Measurements from ENCODE around the gene ADAMTS12.

Gene ADAMTS12

GRCh38 chr5:33738097-33738496 lies 153.7 kb downstream of the ADAMTS12 start:
- Histone ChIP-seq H3K18ac (ENCODE audit: low read length) (no peak overlapping the region), H3K36me3 (replicated peaks in 1 of 2; ENCODE audit: control insufficient read depth in 2 of 2, insufficient read depth in 2 of 2, low read length in 2 of 2) (peaks cover 4 to 25% of the 10 kb centered on the region in 2 donors), H3K27ac (replicated peaks; ENCODE audit: low read length) (no peak overlapping the region), H3K4me1 (ENCODE audit: control insufficient read depth in 2 of 2, insufficient read depth in 1 of 2, low read depth in 1 of 2, low read length in 2 of 2) (peaks cover 9 to 14% of the 10 kb centered on the region in 2 donors), H3K9ac (ENCODE audit: low read depth, low read length, poor library complexity) (no peak overlapping the region), H2BK12ac (ENCODE audit: low read length) (no peak overlapping the region), H3K27me3 (ENCODE audit: control insufficient read depth in 3 of 3, insufficient read depth in 3 of 3, low read depth in 1 of 3, low read length in 3 of 3) (peaks cover 0 to 2% (median 0%) of the 10 kb centered on the region in 3 experiments), H2BK5ac (ENCODE audit: low read length) (no peak overlapping the region), H4K8ac (ENCODE audit: low read depth, low read length) (no peak overlapping the region), H3K4me2 (ENCODE audit: insufficient read depth, low read length, poor library complexity, severe bottlenecking) (no peak overlapping the region), H2AK5ac (ENCODE audit: low read depth, low read length) (no peak overlapping the region), H3K4ac (ENCODE audit: low read length) (no peak overlapping the region), H3K23ac (ENCODE audit: low read depth, low read length, poor library complexity) (no peak overlapping the region), H2BK120ac (ENCODE audit: low read depth, low read length) (no peak overlapping the region), H4K91ac (ENCODE audit: low read depth, low read length, poor library complexity) (no peak overlapping the region), H3K9me3 (replicated peaks in 1 of 2; ENCODE audit: control insufficient read depth in 2 of 2, insufficient read depth in 1 of 2, low read depth in 1 of 2, low read length in 2 of 2) (peaks cover 0 to 1% of the 10 kb centered on the region in 2 donors), H3K79me1 (ENCODE audit: low read depth, low read length) (no peaks in the 10 kb centered on the region), H3K4me3 (ENCODE audit: low read length in 2 of 2) (no peak overlapping the region), H2BK15ac (ENCODE audit: low read length) (no peak overlapping the region), H3K14ac (ENCODE audit: low read length) (no peak overlapping the region), H2AFZ (ENCODE audit: low read length) (no peak overlapping the region)
- no CpG with 5 or more reads among the region's 3 CpGs for WGBS, 2 donors (ENCODE audit: extremely low coverage in 2 of 2, insufficient read length in 2 of 2, insufficient replicate concordance in 1 of 2)
- no peak for DNase-seq (ENCODE audit: low spot score)

DNA sequence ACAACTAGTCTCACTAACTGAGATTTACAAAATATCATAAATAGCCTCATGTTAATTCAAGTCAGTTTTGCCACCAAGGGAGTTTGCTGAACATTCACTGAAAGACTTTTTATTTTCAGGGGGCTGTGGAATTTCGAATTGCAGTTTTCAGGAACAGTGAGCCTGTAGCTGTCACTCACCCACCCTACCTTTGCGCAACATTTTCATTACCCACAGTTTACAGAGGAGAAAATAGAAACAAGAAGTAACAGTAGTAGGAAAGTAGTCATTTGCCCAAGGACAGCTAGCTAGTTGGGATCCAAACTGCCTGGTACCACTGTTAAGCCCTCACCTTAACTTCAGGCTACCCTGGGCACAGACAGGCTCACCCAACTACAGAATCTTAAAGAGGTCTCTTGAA lies 154.1 kb downstream of the ADAMTS12 start:
- Histone ChIP-seq H3K27ac (replicated peaks; ENCODE audit: low read length) (no peak overlapping the region), H3K79me1 (ENCODE audit: low read depth, low read length) (no peaks in the 10 kb centered on the region), H2AFZ (ENCODE audit: low read length) (no peak overlapping the region), H3K9ac (ENCODE audit: low read depth, low read length, poor library complexity) (no peak overlapping the region), H3K9me3 (replicated peaks in 1 of 2; ENCODE audit: control insufficient read depth in 2 of 2, insufficient read depth in 1 of 2, low read depth in 1 of 2, low read length in 2 of 2) (peaks cover 0 to 1% of the 10 kb centered on the region in 2 donors), H3K14ac (ENCODE audit: low read length) (no peak overlapping the region), H3K36me3 (replicated peaks in 1 of 2; ENCODE audit: control insufficient read depth in 2 of 2, insufficient read depth in 2 of 2, low read length in 2 of 2) (peaks cover 4 to 24% of the 10 kb centered on the region in 2 donors), H2BK5ac (ENCODE audit: low read length) (no peak overlapping the region), H3K4me2 (ENCODE audit: insufficient read depth, low read length, poor library complexity, severe bottlenecking) (no peak overlapping the region), H2BK120ac (ENCODE audit: low read depth, low read length) (no peak overlapping the region), H3K4me1 (ENCODE audit: control insufficient read depth in 2 of 2, insufficient read depth in 1 of 2, low read depth in 1 of 2, low read length in 2 of 2) (peaks cover 5 to 14% of the 10 kb centered on the region in 2 donors), H3K18ac (ENCODE audit: low read length) (no peak overlapping the region), H4K8ac (ENCODE audit: low read depth, low read length) (no peak overlapping the region), H2BK12ac (ENCODE audit: low read length) (no peak overlapping the region), H3K23ac (ENCODE audit: low read depth, low read length, poor library complexity) (no peak overlapping the region), H2AK5ac (ENCODE audit: low read depth, low read length) (no peak overlapping the region), H3K4ac (ENCODE audit: low read length) (no peak overlapping the region), H3K4me3 (ENCODE audit: low read length in 2 of 2) (no peak overlapping the region), H2BK15ac (ENCODE audit: low read length) (no peak overlapping the region), H4K91ac (ENCODE audit: low read depth, low read length, poor library complexity) (no peak overlapping the region), H3K27me3 (ENCODE audit: control insufficient read depth in 3 of 3, insufficient read depth in 3 of 3, low read depth in 1 of 3, low read length in 3 of 3) (no peaks in the 10 kb centered on the region)
- WGBS, 2 donors (ENCODE audit: extremely low coverage in 2 of 2, insufficient read length in 2 of 2, insufficient replicate concordance in 1 of 2): no CpG with 5 or more reads among the region's 2 CpGs
- no peak for DNase-seq (ENCODE audit: low spot score)

- H2BK15ac ChIP-seq (ENCODE audit: low read length): no peak overlapping the region
- H3K9ac ChIP-seq (ENCODE audit: low read depth, low read length, poor library complexity): no peak overlapping the region
- no peak overlapping the region for H3K4ac ChIP-seq (ENCODE audit: low read length)
- H2BK5ac ChIP-seq (ENCODE audit: low read length): no peak overlapping the region
- WGBS, 2 donors (ENCODE audit: extremely low coverage in 2 of 2, insufficient read length in 2 of 2, insufficient replicate concordance in 1 of 2): no CpG with 5 or more reads among the region's 1 CpG
- H3K23ac ChIP-seq (ENCODE audit: low read depth, low read length, poor library complexity): no peak overlapping the region
- H3K4me3 ChIP-seq (ENCODE audit: low read length in 2 of 2): no peak overlapping the region
- no peak overlapping the region for H4K91ac ChIP-seq (ENCODE audit: low read depth, low read length, poor library complexity)
- no peaks in the 10 kb centered on the region for H3K27me3 ChIP-seq (ENCODE audit: control insufficient read depth in 3 of 3, insufficient read depth in 3 of 3, low read depth in 1 of 3, low read length in 3 of 3)
- no peak overlapping the region for H2BK12ac ChIP-seq (ENCODE audit: low read length)
- DNase-seq (ENCODE audit: low spot score): no peak
- no peak overlapping the region for H3K27ac ChIP-seq (replicated peaks; ENCODE audit: low read length)
- no peak overlapping the region for H3K4me2 ChIP-seq (ENCODE audit: insufficient read depth, low read length, poor library complexity, severe bottlenecking)
- H4K8ac ChIP-seq (ENCODE audit: low read depth, low read length): no peak overlapping the region
- H3K9me3 ChIP-seq (replicated peaks in 1 of 2; ENCODE audit: control insufficient read depth in 2 of 2, insufficient read depth in 1 of 2, low read depth in 1 of 2, low read length in 2 of 2): peaks cover 0 to 1% of the 10 kb centered on the region in 2 donors
- peaks cover 4 to 19% of the 10 kb centered on the region in 2 donors for H3K36me3 ChIP-seq (replicated peaks in 1 of 2; ENCODE audit: control insufficient read depth in 2 of 2, insufficient read depth in 2 of 2, low read length in 2 of 2)
- H2AFZ ChIP-seq (ENCODE audit: low read length): no peak overlapping the region
- H2BK120ac ChIP-seq (ENCODE audit: low read depth, low read length): no peak overlapping the region
- peaks cover 5 to 14% of the 10 kb centered on the region in 2 donors for H3K4me1 ChIP-seq (ENCODE audit: control insufficient read depth in 2 of 2, insufficient read depth in 1 of 2, low read depth in 1 of 2, low read length in 2 of 2)
- H3K14ac ChIP-seq (ENCODE audit: low read length): no peak overlapping the region
- H3K79me1 ChIP-seq (ENCODE audit: low read depth, low read length): no peaks in the 10 kb centered on the region
- no peak overlapping the region for H3K18ac ChIP-seq (ENCODE audit: low read length)
- no peak overlapping the region for H2AK5ac ChIP-seq (ENCODE audit: low read depth, low read length)
Observed at GRCh38 chr5:33737284-33737683, 154.5 kb downstream of the ADAMTS12 start.

DNA sequence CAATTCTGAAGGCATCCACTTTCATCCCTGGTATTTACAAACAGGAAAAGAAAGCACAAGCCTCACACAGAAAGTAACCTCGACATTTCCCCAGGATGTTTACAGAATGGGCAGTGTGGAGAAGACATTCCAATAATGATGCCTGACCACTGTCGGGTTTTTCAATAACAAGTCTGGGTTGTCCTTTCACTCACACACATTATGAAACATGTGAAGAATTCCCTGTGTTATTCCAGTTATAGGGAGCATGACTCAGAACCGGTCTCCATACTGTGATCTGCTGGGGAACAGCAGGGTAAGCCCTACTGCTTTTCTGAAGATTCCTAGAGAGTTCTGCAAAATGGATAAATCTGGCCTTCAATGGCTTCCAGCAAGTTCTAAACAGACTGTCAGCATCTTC lies 155.3 kb downstream of the ADAMTS12 start:
- Histone ChIP-seq H3K9me3 (replicated peaks in 1 of 2; ENCODE audit: control insufficient read depth in 2 of 2, insufficient read depth in 1 of 2, low read depth in 1 of 2, low read length in 2 of 2) (peaks cover 0 to 1% of the 10 kb centered on the region in 2 donors), H2BK120ac (ENCODE audit: low read depth, low read length) (no peak overlapping the region), H4K8ac (ENCODE audit: low read depth, low read length) (no peak overlapping the region), H2AFZ (ENCODE audit: low read length) (no peak overlapping the region), H3K4me3 (ENCODE audit: low read length in 2 of 2) (no peak overlapping the region), H2BK12ac (ENCODE audit: low read length) (no peak overlapping the region), H3K4ac (ENCODE audit: low read length) (no peak overlapping the region), H3K4me1 (ENCODE audit: control insufficient read depth in 2 of 2, insufficient read depth in 1 of 2, low read depth in 1 of 2, low read length in 2 of 2) (peaks cover 6 to 14% of the 10 kb centered on the region in 2 donors), H3K36me3 (replicated peaks in 1 of 2; ENCODE audit: control insufficient read depth in 2 of 2, insufficient read depth in 2 of 2, low read length in 2 of 2) (peaks cover 4 to 18% of the 10 kb centered on the region in 2 donors), H3K79me1 (ENCODE audit: low read depth, low read length) (no peaks in the 10 kb centered on the region), H2BK5ac (ENCODE audit: low read length) (no peak overlapping the region), H3K18ac (ENCODE audit: low read length) (no peak overlapping the region), H3K23ac (ENCODE audit: low read depth, low read length, poor library complexity) (no peak overlapping the region), H4K91ac (ENCODE audit: low read depth, low read length, poor library complexity) (no peak overlapping the region), H3K27ac (replicated peaks; ENCODE audit: low read length) (no peak overlapping the region), H3K9ac (ENCODE audit: low read depth, low read length, poor library complexity) (no peak overlapping the region), H3K4me2 (ENCODE audit: insufficient read depth, low read length, poor library complexity, severe bottlenecking) (no peak overlapping the region), H2AK5ac (ENCODE audit: low read depth, low read length) (no peak overlapping the region), H2BK15ac (ENCODE audit: low read length) (no peak overlapping the region), H3K14ac (ENCODE audit: low read length) (no peak overlapping the region), H3K27me3 (ENCODE audit: control insufficient read depth in 3 of 3, insufficient read depth in 3 of 3, low read depth in 1 of 3, low read length in 3 of 3) (no peaks in the 10 kb centered on the region)
- no peak for DNase-seq (ENCODE audit: low spot score)
- WGBS, 2 donors (ENCODE audit: extremely low coverage in 2 of 2, insufficient read length in 2 of 2, insufficient replicate concordance in 1 of 2): no CpG with 5 or more reads among the region's 3 CpGs
